ENCODE data around the gene ATP9A. TPM values are rescaled to one million over a fixed set of nuclear protein-coding genes. Genes with fewer than 3 reads are reported as not detected.

The ATP9A gene
- total RNA-seq, 1 experiment from 2014 or later: 16.8 TPM

DNA sequence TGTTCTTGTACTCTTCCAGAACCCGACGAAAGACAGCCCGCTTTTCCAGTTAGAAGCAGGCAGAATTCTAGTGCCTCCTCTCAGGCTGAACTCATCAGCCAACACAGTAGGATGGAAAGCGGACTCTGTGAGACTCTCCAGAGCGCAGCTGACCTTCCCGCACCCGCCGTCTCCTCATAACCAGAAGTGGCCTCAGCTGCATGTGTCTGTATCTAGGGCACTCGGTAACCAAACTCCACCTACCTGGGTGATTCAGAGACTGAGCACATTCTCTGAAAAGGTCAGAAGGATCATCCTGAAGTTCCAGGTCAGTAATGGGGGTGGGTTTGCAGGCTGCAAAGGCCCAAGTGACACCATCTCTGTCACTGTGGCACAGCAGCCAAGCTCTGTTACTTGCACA, 158.9 kb downstream of the ATP9A start:
- Histone ChIP-seq H3K4me2 (ENCODE audit: low read length) (no peak overlapping the region), H3K27ac (ENCODE audit: low read depth, low read length) (no peak overlapping the region), H2AFZ (ENCODE audit: low read depth, low read length, poor library complexity, severe bottlenecking) (no peak overlapping the region), H3K79me2 (ENCODE audit: insufficient read depth, low read length) (no peaks in the 10 kb centered on the region), H3K4me3 (replicated peaks in 1 of 2; ENCODE audit: low read depth in 1 of 2, low read length in 2 of 2) (no peak overlapping the region), H3K9ac (ENCODE audit: low read length) (no peak overlapping the region), H3K9me3 (ENCODE audit: control insufficient read depth in 1 of 2, insufficient read depth in 1 of 2, low read depth in 1 of 2, low read length in 2 of 2) (no peaks in the 10 kb centered on the region), H3K27me3 (ENCODE audit: insufficient read depth, low read length) (no peaks in the 10 kb centered on the region), H3K9me2 (ENCODE audit: insufficient read depth) (no peaks in the 10 kb centered on the region), H4K20me1 (ENCODE audit: insufficient read depth) (no peaks in the 10 kb centered on the region), H3K4me1 (ENCODE audit: control insufficient read depth in 1 of 2, insufficient read depth in 2 of 2, low read length in 2 of 2) (peaks cover 2 to 8% of the 10 kb centered on the region in 2 experiments; a peak in 1 of 4 replicates), H3K36me3 (ENCODE audit: control insufficient read depth in 1 of 2, insufficient read depth in 2 of 2, low read length in 2 of 2) (no peaks in the 10 kb centered on the region; a peak in 1 of 4 replicates)
- BruUV-seq (replicated peaks): no TSS peak
- no peak for ATAC-seq
- ChIA-PET CTCF (interaction anchor here (1.1 kb wide), 1 partner anchor 622 kb away, joined by 3 read pairs; no protein-coding TSS in a partner anchor), POLR2A (no interaction called here), RAD21 (ENCODE audit: low non-redundant PET in 1 of 2, low total read pairs in 2 of 2, uncharacterized antibody in 2 of 2, unreplicated experiment in 2 of 2) (no interaction called here)
- intact Hi-C loops (cut with micrococcal nuclease): no loop called here
- no peak for DNase-seq (ENCODE audit: low read depth, low spot score)
- TF ChIP-seq ZNF274 (IDR thresholded peaks at IDR 0.05; ENCODE audit: low read depth, low read length): no peak
- TF ChIP-seq SP1 (IDR thresholded peaks at IDR 0.05; ENCODE audit: low read depth): no peak
- no peak for TF ChIP-seq SRF (IDR thresholded peaks at IDR 0.05; ENCODE audit: low read depth)
- TF ChIP-seq TCF7L2 (IDR thresholded peaks at IDR 0.05; ENCODE audit: borderline replicate concordance, extremely low read depth, insufficient read depth, insufficient read length): no peak
- no peak for TF ChIP-seq CEBPB (IDR thresholded peaks at IDR 0.05; ENCODE audit: low read depth)
- TF ChIP-seq, protein P1, sequence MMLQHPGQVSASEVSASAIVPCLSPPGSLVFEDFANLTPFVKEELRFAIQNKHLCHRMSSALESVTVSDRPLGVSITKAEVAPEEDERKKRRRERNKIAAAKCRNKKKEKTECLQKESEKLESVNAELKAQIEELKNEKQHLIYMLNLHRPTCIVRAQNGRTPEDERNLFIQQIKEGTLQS (IDR thresholded peaks at IDR 0.05): no peak
- TF ChIP-seq, protein P2, sequence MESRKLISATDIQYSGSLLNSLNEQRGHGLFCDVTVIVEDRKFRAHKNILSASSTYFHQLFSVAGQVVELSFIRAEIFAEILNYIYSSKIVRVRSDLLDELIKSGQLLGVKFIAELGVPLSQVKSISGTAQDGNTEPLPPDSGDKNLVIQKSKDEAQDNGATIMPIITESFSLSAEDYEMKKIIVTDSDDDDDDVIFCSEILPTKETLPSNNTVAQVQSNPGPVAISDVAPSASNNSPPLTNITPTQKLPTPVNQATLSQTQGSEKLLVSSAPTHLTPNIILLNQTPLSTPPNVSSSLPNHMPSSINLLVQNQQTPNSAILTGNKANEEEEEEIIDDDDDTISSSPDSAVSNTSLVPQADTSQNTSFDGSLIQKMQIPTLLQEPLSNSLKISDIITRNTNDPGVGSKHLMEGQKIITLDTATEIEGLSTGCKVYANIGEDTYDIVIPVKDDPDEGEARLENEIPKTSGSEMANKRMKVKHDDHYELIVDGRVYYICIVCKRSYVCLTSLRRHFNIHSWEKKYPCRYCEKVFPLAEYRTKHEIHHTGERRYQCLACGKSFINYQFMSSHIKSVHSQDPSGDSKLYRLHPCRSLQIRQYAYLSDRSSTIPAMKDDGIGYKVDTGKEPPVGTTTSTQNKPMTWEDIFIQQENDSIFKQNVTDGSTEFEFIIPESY (IDR thresholded peaks at IDR 0.05; ENCODE audit: extremely low read depth, insufficient replicate concordance, low read length): no peak
- TF ChIP-seq ZFX (IDR thresholded peaks at IDR 0.05): no peak
- no peak for TF ChIP-seq EGR1 (IDR thresholded peaks at IDR 0.05; ENCODE audit: low read depth)
- TF ChIP-seq, protein P3, sequence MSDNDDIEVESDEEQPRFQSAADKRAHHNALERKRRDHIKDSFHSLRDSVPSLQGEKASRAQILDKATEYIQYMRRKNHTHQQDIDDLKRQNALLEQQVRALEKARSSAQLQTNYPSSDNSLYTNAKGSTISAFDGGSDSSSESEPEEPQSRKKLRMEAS (IDR thresholded peaks at IDR 0.05): no peak
- TF ChIP-seq EZH2 (IDR thresholded peaks at IDR 0.05): no peak
- TF ChIP-seq FOSL1 (IDR thresholded peaks at IDR 0.05; ENCODE audit: low read depth): no peak
- TF ChIP-seq CBX3 (IDR thresholded peaks at IDR 0.05; ENCODE audit: low read depth): no peak

Measured in HCT116 (cell line).